Neural progenitor cell (in vitro differentiated cells): ENCODE measurements around the gene HUS1B. TPM values are rescaled to one million over a fixed set of nuclear protein-coding genes. Genes with fewer than 3 reads are reported as not detected.

Experiments used
- DNase-seq: peaks from one replicate; pipeline ENCODE4 v3.0.0-alpha.2; 2016; ENCODE audit warnings: low spot score
- H2AFZ ChIP-seq: fragments of 200-600 bp; sonication (generic); replicated peaks from 2 replicates; pipeline ENCODE4 v1.6.1; 2016; ENCODE audit warnings: antibody characterized with exemption
- H3F3A ChIP-seq: fragments of 200-600 bp; sonication (generic); 2 replicates; pipeline ENCODE4 v1.6.1; 2016; ENCODE audit warnings: antibody characterized with exemption, low read depth
- H3K27ac ChIP-seq: fragments of 200-600 bp; sonication (generic); 2 replicates; pipeline ENCODE4 v1.5.1; 2016; ENCODE audit warnings: mild to moderate bottlenecking
- H3K27me3 ChIP-seq: fragments of 200-600 bp; sonication (generic); 2 replicates; pipeline ENCODE4 v1.6.1; 2016; ENCODE audit warnings: mild to moderate bottlenecking, moderate library complexity
- H3K36me3 ChIP-seq: fragments of 200-600 bp; sonication (generic); 2 replicates; pipeline ENCODE4 v1.5.1; 2016
- H3K4me1 ChIP-seq: fragments of 200-600 bp; sonication (generic); 2 replicates; pipeline ENCODE4 v1.6.1; 2016; ENCODE audit warnings: mixed run types
- H3K4me2 ChIP-seq: fragments of 200-600 bp; sonication (generic); 2 replicates; pipeline ENCODE4 v1.6.1; 2016
- H3K4me3 ChIP-seq: fragments of 200-600 bp; sonication (generic); 2 replicates; pipeline ENCODE4 v1.5.1; 2016
- H3K79me2 ChIP-seq: fragments of 200-600 bp; sonication (generic); 2 replicates; pipeline ENCODE4 v1.6.1; 2016; ENCODE audit warnings: low read depth
- H3K9ac ChIP-seq: fragments of 200-600 bp; sonication (generic); 2 replicates; pipeline ENCODE4 v1.6.1; 2016
- H3K9me3 ChIP-seq: fragments of 200-600 bp; sonication (generic); 2 replicates; pipeline ENCODE4 v1.5.1; 2016; ENCODE audit warnings: low read depth
- H4K20me1 ChIP-seq: fragments of 200-600 bp; sonication (generic); 2 replicates; pipeline ENCODE4 v1.6.1; 2016; ENCODE audit warnings: low read depth
- H3K27ac Mint-ChIP-seq: 3 replicates; pipeline ENCODE4 v1.8.0; 2021; ENCODE audit warnings: mixed read lengths
- H3K27me3 Mint-ChIP-seq: 2 replicates; pipeline ENCODE4 v1.8.0; 2022; ENCODE audit warnings: low read depth, mild to moderate bottlenecking, inconsistent platforms, moderate library complexity, mixed read lengths; ENCODE audit not compliant: insufficient read depth
- H3K36me3 Mint-ChIP-seq: 3 replicates; pipeline ENCODE4 v1.8.0; 2021; ENCODE audit warnings: mixed read lengths
- H3K4me1 Mint-ChIP-seq: 3 replicates; pipeline ENCODE4 v1.8.0; 2021; ENCODE audit warnings: mixed read lengths
- H3K4me3 Mint-ChIP-seq: 3 replicates; pipeline ENCODE4 v1.8.0; 2021; ENCODE audit warnings: mild to moderate bottlenecking, moderate library complexity, mixed read lengths
- H3K9me3 Mint-ChIP-seq: 3 replicates; pipeline ENCODE4 v1.8.0; 2020; ENCODE audit warnings: mixed read lengths
- EZH2 ChIP-seq: fragments of 200-600 bp; sonication (generic); IDR thresholded peaks from 2 replicates; pipeline ENCODE4 v1.6.1; 2017; ENCODE audit warnings: antibody characterized with exemption, mild to moderate bottlenecking, moderate library complexity
- EZH2phosphoT487 ChIP-seq: fragments of 200-600 bp; sonication (generic); IDR thresholded peaks from 2 replicates; pipeline ENCODE4 v1.6.1; 2017; ENCODE audit warnings: antibody characterized with exemption
- total RNA-seq: library from RNA; depleted of rRNA; stranded (reverse); fragments of >200 nt; gene quantifications from 2 replicates; pipeline ENCODE4 v1.2.3, GENCODE V29; 2015; ENCODE audit warnings: low replicate concordance
- TF ChIP-seq, protein P1 (sequence below): fragments of 200-600 bp; sonication (generic); IDR thresholded peaks from 2 replicates; pipeline ENCODE4 v1.5.1; 2017; ENCODE audit warnings: antibody characterized with exemption, mild to moderate bottlenecking

The HUS1B gene
- total RNA-seq, 1 donor from 2014 or later: not detected

DNA sequence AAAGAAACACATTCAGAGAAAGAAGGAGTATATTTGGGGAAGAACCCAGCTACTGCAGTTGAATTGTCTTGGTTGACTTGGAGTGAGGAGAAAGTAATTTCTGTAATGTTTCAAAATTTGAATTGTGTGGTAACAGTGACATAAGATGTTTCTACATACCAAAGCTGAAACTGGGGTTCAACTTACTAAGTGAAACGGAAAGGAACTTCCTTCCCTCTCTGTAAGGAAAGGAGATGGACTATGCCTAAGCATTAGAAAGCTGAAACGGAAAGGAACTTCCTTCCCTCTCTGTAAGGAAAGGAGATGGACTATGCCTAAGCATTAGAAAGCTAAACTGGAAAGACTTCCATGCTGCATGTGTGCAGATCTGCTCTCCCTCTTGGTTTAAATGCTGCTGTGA lies 46.0 kb downstream of the HUS1B start:
- Histone ChIP-seq H2AFZ (no peak overlapping the region), H4K20me1 (no peaks in the 10 kb centered on the region), H3K9ac (no peak overlapping the region), H3K79me2 (no peaks in the 10 kb centered on the region), H3K27ac (no peak overlapping the region), H3K27me3 (no peaks in the 10 kb centered on the region), H3K4me1 (no peaks in the 10 kb centered on the region), H3K4me2 (no peak overlapping the region), H3K9me3 (no peaks in the 10 kb centered on the region), H3K4me3 (no peak overlapping the region), H3K36me3 (peaks cover 6% of the 10 kb centered on the region), H3F3A (no peaks in the 10 kb centered on the region)
- peaks cover 10% of the 10 kb centered on the region for H3K4me1 Mint-ChIP-seq
- TF ChIP-seq EZH2: no peak
- TF ChIP-seq, protein P1, sequence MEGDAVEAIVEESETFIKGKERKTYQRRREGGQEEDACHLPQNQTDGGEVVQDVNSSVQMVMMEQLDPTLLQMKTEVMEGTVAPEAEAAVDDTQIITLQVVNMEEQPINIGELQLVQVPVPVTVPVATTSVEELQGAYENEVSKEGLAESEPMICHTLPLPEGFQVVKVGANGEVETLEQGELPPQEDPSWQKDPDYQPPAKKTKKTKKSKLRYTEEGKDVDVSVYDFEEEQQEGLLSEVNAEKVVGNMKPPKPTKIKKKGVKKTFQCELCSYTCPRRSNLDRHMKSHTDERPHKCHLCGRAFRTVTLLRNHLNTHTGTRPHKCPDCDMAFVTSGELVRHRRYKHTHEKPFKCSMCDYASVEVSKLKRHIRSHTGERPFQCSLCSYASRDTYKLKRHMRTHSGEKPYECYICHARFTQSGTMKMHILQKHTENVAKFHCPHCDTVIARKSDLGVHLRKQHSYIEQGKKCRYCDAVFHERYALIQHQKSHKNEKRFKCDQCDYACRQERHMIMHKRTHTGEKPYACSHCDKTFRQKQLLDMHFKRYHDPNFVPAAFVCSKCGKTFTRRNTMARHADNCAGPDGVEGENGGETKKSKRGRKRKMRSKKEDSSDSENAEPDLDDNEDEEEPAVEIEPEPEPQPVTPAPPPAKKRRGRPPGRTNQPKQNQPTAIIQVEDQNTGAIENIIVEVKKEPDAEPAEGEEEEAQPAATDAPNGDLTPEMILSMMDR: no peak
- no peak for TF ChIP-seq EZH2phosphoT487
- H3K9me3 Mint-ChIP-seq: no peaks in the 10 kb centered on the region
- DNase-seq: no peak
- no peak overlapping the region for H3K27ac Mint-ChIP-seq
- peaks cover 8% of the 10 kb centered on the region for H3K36me3 Mint-ChIP-seq
- H3K4me3 Mint-ChIP-seq: no peak overlapping the region
- peaks cover 2% of the 10 kb centered on the region for H3K27me3 Mint-ChIP-seq

DNA sequence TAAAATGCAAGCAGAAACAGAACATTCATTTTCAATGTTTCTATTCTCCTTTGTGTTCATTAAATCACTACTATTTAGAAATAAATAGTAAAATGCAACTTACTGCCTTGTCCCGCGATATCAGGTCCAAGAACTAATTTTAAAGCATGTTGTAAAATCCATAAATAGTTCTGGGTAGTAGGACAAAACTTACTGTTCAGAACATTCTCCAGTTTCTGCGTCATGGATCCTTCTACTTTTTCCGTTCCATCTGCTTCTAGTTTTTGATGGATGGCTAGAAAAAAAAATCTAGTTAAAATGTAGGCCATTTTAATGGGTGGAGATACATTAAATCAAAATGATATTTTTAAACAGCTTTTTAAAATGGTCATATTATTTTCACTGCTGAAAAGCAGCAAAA lies 47.0 kb downstream of the HUS1B start:
- no peaks in the 10 kb centered on the region for H4K20me1 ChIP-seq
- H3K36me3 Mint-ChIP-seq: peaks cover 9% of the 10 kb centered on the region
- no peak overlapping the region for H3K27ac ChIP-seq
- no peaks in the 10 kb centered on the region for H3K9me3 ChIP-seq
- H3K4me3 Mint-ChIP-seq: no peak overlapping the region
- H3K4me2 ChIP-seq: no peak overlapping the region
- peaks cover 10% of the 10 kb centered on the region for H3K4me1 Mint-ChIP-seq
- H3K27ac Mint-ChIP-seq: no peak overlapping the region
- DNase-seq: no peak
- H3F3A ChIP-seq: no peaks in the 10 kb centered on the region
- H3K9ac ChIP-seq: no peak overlapping the region
- peaks cover 3% of the 10 kb centered on the region for H3K36me3 ChIP-seq
- no peaks in the 10 kb centered on the region for H3K9me3 Mint-ChIP-seq
- H3K4me1 ChIP-seq: no peaks in the 10 kb centered on the region
- H3K27me3 ChIP-seq: no peaks in the 10 kb centered on the region
- peaks cover 2% of the 10 kb centered on the region for H3K27me3 Mint-ChIP-seq
- no peak overlapping the region for H2AFZ ChIP-seq
- H3K4me3 ChIP-seq: no peak overlapping the region
- TF ChIP-seq EZH2phosphoT487 (no peak), EZH2 (no peak)
- TF ChIP-seq, protein P1: no peak
- no peaks in the 10 kb centered on the region for H3K79me2 ChIP-seq

DNA sequence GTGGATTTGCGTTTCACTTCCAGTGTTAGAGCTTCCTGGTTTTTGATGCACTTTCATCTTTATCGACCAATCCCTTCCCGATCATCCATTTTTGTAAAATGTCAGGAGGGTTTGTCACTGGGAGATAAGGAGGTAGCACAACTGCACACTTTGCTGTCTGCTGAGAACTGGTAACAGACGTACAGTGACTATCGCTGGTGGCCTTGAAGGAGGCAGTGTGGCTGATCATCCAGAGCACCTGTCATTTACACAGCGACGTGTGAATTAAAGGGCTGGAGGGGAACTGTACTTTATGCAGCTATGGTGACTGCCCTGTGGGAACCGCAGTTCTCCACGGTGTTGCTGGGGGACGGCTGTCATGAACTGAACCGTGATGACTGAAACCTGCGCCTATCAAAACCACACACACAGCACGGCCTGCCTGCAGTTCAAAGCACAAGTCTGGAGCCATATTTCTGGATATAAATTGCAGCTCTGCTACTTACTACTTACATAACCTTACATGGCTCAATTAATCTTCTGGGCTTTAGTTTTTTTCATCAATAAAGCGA lies 50.0 kb downstream of the HUS1B start:
- Histone ChIP-seq H3K79me2 (no peaks in the 10 kb centered on the region), H3K27me3 (no peaks in the 10 kb centered on the region), H3K9me3 (no peaks in the 10 kb centered on the region), H4K20me1 (no peaks in the 10 kb centered on the region), H3K27ac (no peak overlapping the region), H3K4me3 (no peak overlapping the region), H3K9ac (no peak overlapping the region), H3K36me3 (peaks cover 3% of the 10 kb centered on the region), H3K4me1 (no peaks in the 10 kb centered on the region), H2AFZ (no peak overlapping the region), H3F3A (no peaks in the 10 kb centered on the region), H3K4me2 (no peak overlapping the region)
- Mint-ChIP-seq H3K27me3 (peaks cover 2% of the 10 kb centered on the region), H3K27ac (no peak overlapping the region), H3K4me3 (no peak overlapping the region), H3K4me1 (peaks cover 5% of the 10 kb centered on the region), H3K36me3 (peaks cover 14% of the 10 kb centered on the region), H3K9me3 (no peaks in the 10 kb centered on the region)
- no peak for DNase-seq
- TF ChIP-seq, protein P1: no peak
- TF ChIP-seq EZH2: no peak
- TF ChIP-seq EZH2phosphoT487: no peak

Other genes with a start within 250 kb of the HUS1B start
- gene EXOC2, start 36.0 kb upstream of the HUS1B start, total RNA-seq: 37.3 and 46.5 TPM in 2 replicates